ENCODE measurements around the gene CFAP90.

The CFAP90 gene

DNA sequence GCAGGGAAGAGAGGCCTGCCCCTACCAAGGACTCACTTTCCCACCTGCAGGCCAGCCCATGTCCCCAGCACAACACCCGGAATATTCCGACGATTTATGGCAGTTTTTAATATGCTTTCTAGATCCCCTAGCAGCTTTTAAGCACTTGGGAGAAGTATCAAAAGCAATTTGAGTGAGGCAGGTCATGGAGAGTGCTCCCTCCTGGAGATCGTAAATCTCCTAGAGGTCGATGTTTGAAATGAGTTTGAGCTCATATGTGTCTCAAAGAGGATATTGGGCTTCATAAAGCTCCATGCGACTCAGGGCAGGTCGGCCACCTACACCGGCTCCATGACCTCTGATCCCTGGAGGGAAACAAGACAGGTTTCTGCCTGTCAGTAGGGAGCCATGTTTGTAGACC, 27.3 kb downstream of the CFAP90 start:
- no peak for TF ChIP-seq ZNF274 (IDR thresholded peaks at IDR 0.05; ENCODE audit: low read depth, low read length)
- no peak overlapping the region for H3K4me3 ChIP-seq (ENCODE audit: low read length)

DNA sequence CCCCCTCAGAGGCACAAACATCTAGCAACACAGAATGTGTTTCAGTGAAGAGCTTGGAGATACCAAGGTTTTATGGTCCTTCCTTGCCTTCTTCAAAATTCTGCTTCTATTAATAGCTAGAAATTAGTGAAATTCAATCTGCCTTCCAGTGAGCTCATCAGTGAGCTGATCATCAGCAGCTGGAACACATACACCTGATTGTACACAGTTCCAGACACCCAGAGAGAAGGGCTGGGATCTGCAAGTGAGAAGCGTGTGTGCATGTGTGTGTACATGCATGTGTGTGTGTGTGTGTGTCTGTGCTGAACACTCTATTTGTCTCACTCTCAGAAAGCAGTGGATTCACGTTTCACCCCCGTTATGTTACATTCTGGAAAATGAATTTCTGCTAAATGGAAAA, 28.5 kb downstream of the CFAP90 start:
- TF ChIP-seq ZNF274 (IDR thresholded peaks at IDR 0.05; ENCODE audit: low read depth, low read length): no peak
- no peak overlapping the region for H3K4me3 ChIP-seq (ENCODE audit: low read length)

DNA sequence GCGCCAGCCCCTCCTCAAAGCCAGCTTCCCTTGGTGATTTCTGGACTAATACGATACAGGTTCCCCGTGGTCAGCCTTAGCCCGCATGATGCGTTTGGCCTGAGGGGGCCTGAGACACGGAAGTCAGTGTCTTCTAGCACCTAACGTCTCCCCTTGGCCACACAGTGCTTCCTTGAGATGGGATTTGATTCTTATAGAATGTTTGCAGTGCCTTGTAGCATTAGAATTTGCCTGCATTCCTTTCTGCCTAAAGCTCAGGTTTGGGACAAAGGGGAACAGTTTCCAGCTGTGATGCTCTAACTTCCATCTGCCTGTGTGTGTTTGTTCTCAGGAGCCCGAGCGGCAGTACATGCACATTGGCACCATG, 34.4 kb downstream of the CFAP90 start:
- no peak overlapping the region for H3K4me3 ChIP-seq (ENCODE audit: low read length)
- no peak for TF ChIP-seq ZNF274 (IDR thresholded peaks at IDR 0.05; ENCODE audit: low read depth, low read length)

DNA sequence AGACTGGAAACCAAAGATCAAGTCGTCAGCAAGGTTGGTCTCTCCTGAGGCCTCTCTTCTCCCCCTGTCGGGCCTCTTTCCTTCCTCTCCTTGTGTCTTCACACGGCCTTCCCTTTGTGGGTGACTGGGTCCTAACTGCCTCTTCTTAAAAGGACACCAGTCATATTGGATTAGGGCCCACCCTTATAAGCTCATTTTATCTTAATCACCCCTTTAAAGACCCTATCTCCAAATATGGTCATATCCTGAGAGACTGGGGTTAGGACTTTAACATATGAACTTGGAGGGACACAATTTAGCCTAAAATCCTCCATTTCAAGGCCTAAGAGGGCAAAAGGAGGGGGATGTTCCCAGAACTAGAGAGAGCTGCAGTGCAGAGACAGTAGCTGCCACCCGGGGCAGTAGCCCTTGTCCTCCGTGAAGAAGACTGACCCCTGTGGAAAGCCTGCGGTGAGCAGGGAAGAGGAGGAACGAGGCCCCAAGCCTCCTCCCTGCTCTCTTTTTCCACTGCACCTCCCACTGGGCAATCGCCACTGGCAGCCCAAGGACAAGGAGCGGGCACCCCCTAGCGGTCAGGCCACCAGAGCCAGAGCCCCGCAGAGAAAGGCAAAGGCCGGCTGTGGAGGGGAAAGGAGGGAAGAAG, 34.9 kb downstream of the CFAP90 start:
- TF ChIP-seq ZNF274 (IDR thresholded peaks at IDR 0.05; ENCODE audit: low read depth, low read length): no peak
- no peak overlapping the region for H3K4me3 ChIP-seq (ENCODE audit: low read length)

DNA sequence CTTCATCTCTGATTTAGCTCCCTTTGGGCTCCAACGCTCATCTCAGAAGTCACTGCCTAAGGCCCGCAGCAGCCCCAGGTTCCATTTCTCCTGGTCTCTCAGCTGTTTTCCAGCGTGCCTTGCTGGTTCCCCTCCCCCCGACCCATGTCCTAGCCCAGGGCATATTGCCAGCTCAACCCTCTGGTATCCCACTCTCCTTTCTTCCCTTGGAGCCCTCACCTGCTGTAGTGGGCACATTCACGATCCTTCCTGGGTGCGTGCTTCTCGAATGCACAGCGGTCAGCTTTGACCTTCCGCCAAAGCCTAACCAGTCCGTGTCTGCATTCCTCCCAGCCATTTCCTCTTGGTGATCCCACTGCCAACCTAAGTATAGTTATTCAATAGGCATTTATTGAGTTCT, 36.1 kb downstream of the CFAP90 start:
- H3K4me3 ChIP-seq (ENCODE audit: low read length): no peak overlapping the region
- no peak for TF ChIP-seq ZNF274 (IDR thresholded peaks at IDR 0.05; ENCODE audit: low read depth, low read length)

DNA sequence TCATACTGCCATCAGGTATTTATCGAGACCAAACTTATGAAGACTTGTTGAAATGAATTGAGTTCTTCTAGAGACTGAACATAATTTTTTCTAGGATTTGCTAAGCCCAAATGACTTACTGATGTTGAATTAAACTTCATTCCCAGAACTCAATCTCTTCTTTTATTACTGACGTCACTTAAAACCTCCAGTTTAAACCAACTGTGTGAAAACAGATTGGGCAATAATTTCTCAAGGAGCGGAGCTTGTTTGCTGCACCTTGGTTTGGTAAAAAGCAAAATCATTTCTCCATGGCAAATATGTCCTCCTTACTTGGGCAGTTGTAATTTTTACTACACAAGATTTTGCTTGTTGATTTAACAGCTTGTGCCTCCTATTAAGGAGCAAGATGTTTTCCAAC, 37.4 kb downstream of the CFAP90 start:
- TF ChIP-seq ZNF274 (IDR thresholded peaks at IDR 0.05; ENCODE audit: low read depth, low read length): no peak
- H3K4me3 ChIP-seq (ENCODE audit: low read length): no peak overlapping the region

DNA sequence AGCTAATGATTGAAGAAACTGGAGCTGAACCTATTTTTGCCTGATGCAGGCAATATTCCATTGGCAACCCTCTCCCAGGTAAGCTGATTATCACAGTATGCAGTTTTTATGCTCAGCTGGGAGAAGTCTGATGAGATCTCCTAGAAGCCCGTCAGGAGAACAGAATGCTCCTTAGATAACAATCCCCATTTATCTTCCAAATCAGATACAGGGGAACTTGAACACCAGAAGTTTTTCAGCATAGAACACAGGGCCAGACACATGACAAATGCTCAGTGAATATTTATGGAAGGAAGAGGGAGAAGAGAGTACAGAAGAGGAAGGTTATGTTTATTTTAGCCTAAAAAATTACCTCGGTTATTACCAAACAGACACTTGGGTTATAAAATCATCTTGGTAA, 37.9 kb downstream of the CFAP90 start:
- no peak overlapping the region for H3K4me3 ChIP-seq (ENCODE audit: low read length)
- TF ChIP-seq ZNF274 (IDR thresholded peaks at IDR 0.05; ENCODE audit: low read depth, low read length): no peak

DNA sequence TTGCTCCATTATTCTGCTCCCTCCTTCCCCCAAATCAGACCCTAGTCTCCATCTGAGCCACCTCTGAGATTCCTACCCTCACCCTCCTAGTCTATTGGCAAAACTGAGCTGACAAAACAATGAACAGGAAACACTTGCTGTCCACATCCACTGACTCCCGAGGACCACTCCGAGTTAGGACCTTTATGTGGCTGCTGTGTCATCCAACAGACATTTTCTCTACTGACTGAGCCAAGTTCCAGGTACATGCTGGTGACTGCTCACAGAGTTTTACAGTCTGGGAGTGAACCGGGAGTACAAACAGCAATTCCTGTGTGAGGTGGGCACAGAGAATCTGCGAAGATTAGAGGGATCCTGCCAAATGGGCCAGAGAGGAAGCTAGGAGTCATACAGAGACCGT, 39.2 kb downstream of the CFAP90 start:
- no peak overlapping the region for H3K4me3 ChIP-seq (ENCODE audit: low read length)
- no peak for TF ChIP-seq ZNF274 (IDR thresholded peaks at IDR 0.05; ENCODE audit: low read depth, low read length)

DNA sequence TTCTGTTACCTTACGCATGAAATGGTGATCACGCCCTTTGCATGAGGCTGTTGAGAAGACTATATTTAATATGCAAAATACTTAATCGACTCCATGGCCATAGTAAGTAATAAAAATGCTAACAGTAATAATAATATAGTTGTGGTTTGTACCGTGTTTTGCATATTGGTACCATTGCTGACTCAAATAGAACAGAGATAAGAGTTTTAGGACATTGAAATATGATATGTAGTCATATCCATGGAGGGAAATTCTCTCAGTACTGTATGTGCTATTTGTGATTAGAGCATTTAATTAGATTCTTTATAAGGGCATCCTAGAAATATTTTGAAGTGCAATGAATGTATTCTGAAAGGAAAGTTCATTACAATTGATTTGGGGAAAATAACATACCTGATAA, 41.9 kb downstream of the CFAP90 start:
- no peak overlapping the region for H3K4me3 ChIP-seq (ENCODE audit: low read length)
- TF ChIP-seq ZNF274 (IDR thresholded peaks at IDR 0.05; ENCODE audit: low read depth, low read length): no peak

DNA sequence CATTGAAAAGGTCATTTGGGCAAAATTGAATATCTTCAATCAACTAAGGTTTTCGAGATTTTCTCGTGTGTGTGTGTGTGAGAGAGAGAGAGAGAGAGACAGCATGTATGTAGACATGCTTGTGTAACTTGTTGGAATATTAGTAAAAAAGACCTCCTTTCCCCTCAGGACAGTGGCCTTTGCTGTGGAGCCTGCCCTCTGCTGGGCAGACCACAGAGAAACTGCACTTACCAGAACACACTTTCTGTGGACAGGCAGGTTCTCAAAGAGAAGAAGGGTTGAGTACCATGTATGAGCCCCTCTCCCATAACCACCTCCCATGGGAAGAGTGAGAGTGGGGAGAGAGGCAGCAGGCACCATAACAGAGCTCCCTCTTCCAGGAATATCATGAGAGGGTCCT, 45.6 kb downstream of the CFAP90 start:
- TF ChIP-seq ZNF274 (IDR thresholded peaks at IDR 0.05; ENCODE audit: low read depth, low read length): no peak

DNA sequence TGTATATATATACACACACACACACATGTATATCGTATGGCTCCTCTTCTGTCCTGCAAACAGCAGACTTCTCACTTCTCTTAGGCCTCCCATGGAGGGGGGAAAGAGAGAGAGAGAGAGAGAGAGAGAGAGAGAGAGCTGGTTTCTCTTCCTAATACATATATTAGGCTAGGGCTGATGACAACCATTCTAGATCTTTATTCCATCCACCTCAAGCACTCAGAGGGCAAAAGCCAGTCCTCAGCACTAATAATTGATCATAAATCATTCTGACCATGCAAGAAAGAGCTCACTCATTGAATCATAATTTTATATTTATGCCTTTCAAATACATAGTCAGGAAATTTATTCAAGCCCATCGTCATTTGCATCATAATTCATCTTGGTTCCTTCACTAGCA, 47.0 kb downstream of the CFAP90 start:
- no peak for TF ChIP-seq ZNF274 (IDR thresholded peaks at IDR 0.05; ENCODE audit: low read depth, low read length)

More for the DNA sequence above, 45.6 kb downstream of the CFAP90 start:
- H3K4me3 ChIP-seq (ENCODE audit: low read length): no peak overlapping the region

DNA sequence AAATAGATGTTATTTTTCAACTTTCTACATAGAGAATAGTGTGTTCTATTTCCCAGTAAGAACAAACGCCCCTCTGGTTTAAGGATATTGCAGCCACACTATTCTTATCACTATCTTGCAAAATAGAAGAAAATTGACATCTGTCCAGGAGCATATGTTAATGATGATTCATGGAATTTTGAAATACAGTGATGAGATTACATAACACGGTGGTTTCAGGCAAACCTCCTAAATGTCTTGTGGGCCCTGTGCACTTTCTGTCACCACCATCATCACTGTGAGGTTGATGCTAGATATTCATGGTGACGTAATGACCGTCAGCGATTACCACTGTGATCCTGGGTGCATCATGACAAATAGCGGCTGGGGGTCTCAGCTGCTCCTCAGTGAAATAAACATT, 48.1 kb downstream of the CFAP90 start:
- no peak for TF ChIP-seq ZNF274 (IDR thresholded peaks at IDR 0.05; ENCODE audit: low read depth, low read length)
- H3K4me3 ChIP-seq (ENCODE audit: low read length): no peak overlapping the region

More for the DNA sequence above, 47.0 kb downstream of the CFAP90 start:
- no peak overlapping the region for H3K4me3 ChIP-seq (ENCODE audit: low read length)

DNA sequence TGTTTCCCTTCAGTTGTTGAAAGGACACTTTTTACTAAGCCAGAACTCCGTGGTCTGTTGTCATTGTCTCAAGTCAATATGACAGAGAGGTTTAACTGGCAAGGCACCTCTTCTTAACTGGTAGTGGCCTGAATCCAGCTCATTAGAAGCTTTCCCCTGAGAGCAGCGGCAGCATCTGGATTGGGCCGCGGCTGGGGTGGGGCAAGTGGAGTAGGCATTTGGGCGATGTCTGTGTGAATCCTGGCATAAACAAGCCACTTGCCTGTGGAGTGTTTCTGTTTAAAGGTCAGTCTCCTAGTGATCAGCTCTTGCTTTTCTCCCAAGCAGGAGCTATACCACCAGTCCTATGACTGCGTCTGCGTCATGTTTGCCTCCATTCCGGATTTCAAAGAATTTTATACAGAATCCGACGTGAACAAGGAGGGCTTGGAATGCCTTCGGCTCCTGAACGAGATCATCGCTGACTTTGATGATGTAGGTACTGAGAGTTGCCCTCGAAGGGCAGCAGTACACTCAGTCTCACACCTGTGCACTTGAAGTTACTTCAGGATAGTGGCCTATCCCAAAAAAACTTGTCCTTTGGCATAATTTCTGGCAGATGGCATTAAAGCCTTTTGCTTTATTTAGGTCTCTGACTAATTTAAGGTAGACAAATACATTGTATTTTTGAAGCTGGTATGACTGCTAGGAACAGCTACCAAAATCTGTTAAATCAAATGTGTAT, 48.9 kb downstream of the CFAP90 start:
- no peak overlapping the region for H3K4me3 ChIP-seq (ENCODE audit: low read length)
- TF ChIP-seq ZNF274 (IDR thresholded peaks at IDR 0.05; ENCODE audit: low read depth, low read length): no peak

DNA sequence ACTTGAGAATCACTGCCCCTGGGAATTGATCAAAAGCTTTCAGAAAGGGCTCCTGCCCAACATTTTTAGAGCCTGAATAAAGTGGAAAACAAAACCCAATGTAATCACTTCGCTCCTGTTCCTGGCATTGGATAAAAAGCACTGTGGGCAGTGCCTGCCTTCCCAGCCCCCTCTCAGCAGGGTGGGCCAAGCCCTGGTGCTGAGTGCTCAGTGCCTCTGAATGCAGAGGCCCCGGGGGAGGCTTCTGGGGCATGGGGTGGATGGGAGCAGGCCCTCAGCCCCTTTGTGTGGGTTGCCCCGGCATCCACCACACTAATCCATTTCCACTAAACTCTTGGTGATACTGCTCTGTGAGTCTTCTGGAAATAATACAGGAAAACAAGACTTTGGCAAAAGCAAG, 55.6 kb downstream of the CFAP90 start:
- TF ChIP-seq ZNF274 (IDR thresholded peaks at IDR 0.05; ENCODE audit: low read depth, low read length): no peak
- no peak overlapping the region for H3K4me3 ChIP-seq (ENCODE audit: low read length)

DNA sequence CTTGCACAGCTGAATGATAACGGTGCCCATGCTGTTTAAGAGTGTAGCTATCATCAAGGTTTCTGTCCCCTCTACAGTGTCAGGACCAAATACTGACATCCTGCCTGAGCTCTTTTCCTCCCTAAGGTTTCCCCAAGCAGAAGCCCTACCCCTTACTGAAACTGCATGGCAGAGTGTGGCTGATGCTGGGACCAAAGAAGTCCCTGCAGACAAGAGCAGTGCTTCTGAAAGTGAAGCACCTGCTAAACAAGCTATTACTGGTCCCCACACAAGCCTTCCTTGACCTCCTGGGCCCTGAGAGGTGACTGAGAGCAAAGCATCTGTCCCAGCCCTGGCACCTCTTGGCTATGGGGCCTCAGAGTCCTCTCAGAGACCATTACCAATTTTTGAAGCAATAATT, 56.1 kb downstream of the CFAP90 start:
- H3K4me3 ChIP-seq (ENCODE audit: low read length): no peak overlapping the region
- no peak for TF ChIP-seq ZNF274 (IDR thresholded peaks at IDR 0.05; ENCODE audit: low read depth, low read length)

DNA sequence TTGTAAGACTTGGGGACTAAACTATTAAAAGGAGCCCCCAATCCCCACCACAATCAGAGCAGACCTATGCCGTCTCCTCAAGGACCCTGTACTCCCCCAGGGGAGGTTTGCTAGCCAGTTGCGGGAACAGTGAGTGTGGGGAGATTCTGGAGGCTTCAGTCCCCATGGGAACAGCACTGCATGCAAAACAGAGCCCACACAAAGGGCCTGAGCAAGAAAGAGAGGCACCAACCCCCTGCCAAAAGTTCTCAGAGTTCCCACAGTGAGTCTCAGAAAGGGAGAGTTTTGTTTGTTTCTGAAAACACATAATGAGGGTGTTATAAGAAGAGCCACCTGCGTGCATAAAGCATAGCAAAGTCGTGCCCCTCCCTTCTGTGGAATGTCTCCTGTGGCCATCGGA, 56.6 kb downstream of the CFAP90 start:
- TF ChIP-seq ZNF274 (IDR thresholded peaks at IDR 0.05; ENCODE audit: low read depth, low read length): no peak
- H3K4me3 ChIP-seq (ENCODE audit: low read length): no peak overlapping the region
